ENCODE data around the gene SLCO2B1. TPM values are rescaled to one million over a fixed set of nuclear protein-coding genes. Genes with fewer than 3 reads are reported as not detected.

SLCO2B1 gene
- total and polyA plus RNA-seq, 2 of the 8 experiments (the other 6 are each of a cell fraction or from before 2014, with no cell fraction given): 0.03 TPM; not detected in 1

DNA sequence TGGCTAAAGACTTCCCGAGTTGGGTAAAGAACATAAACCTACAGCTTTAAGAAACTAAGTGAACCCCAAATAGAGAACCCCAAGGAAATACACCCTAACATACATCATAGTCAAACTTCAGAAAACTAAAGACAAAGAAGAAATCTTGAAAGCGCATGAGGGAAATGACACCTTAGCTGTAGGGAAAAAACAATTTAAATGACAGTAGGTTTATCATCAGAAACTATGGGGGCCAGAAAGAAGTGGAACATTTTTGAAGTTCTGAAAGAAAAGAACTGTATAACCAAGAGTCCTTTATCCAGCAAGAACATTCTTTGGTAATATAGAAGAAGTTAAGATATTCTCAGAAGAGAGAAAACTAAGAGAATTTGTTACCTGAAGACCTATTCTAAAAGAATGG is 38.7 kb upstream of the SLCO2B1 start:
- Histone ChIP-seq H2BK20ac (ENCODE audit: low read length) (no peak overlapping the region), H4K5ac (ENCODE audit: insufficient read length, low read depth, low read length) (no peak overlapping the region), H3K9me3 (ENCODE audit: insufficient read depth in 2 of 2, low read depth in 1 of 2, low read length in 1 of 2) (no peaks in the 10 kb centered on the region), H2BK5ac (ENCODE audit: low read depth, low read length) (no peak overlapping the region), H2BK15ac (ENCODE audit: low read length) (no peak overlapping the region), H3K4me3 (ENCODE audit: extremely low read depth in 1 of 4, insufficient read depth in 2 of 4, low read depth in 3 of 4, low read length in 4 of 4) (no peak overlapping the region), H2BK120ac (replicated peaks; ENCODE audit: low read depth, low read length) (no peak overlapping the region), H3K79me1 (ENCODE audit: low read depth, low read length) (no peaks in the 10 kb centered on the region), H4K8ac (ENCODE audit: extremely low read depth, insufficient read depth, low read length) (no peak overlapping the region), H4K20me1 (replicated peaks in 1 of 2; ENCODE audit: control insufficient read depth in 1 of 2, insufficient read depth in 2 of 2, low read length in 2 of 2) (no peaks in the 10 kb centered on the region), H2AK5ac (ENCODE audit: low read depth, low read length) (no peak overlapping the region), H3K56ac (replicated peaks; ENCODE audit: insufficient read length, low read depth, low read length) (no peak overlapping the region), H3K27ac (ENCODE audit: low read depth, low read length) (no peak overlapping the region), H3K79me2 (ENCODE audit: control insufficient read depth in 1 of 2, insufficient read depth in 2 of 2, low read length in 2 of 2) (no peaks in the 10 kb centered on the region), H3K18ac (ENCODE audit: extremely low read depth, low read length) (no peak overlapping the region), H3K4ac (replicated peaks; ENCODE audit: insufficient read length, low read depth, low read length) (no peak overlapping the region), H3K4me1 (replicated peaks in 1 of 4; ENCODE audit: control insufficient read depth in 3 of 4, insufficient read depth in 4 of 4, low read length in 3 of 4) (no peaks in the 10 kb centered on the region), H2BK12ac (ENCODE audit: low read depth, low read length) (no peak overlapping the region), H2AFZ (ENCODE audit: low read length) (no peak overlapping the region), H3K23me2 (ENCODE audit: low read depth, low read length) (no peaks in the 10 kb centered on the region), H3K9ac (replicated peaks in 1 of 4; ENCODE audit: extremely low read depth in 1 of 4, low read depth in 3 of 4, low read length in 3 of 4) (no peak overlapping the region), H3K23ac (ENCODE audit: insufficient read length) (no peak overlapping the region), H3K36me3 (ENCODE audit: control insufficient read depth in 2 of 4, insufficient read depth in 4 of 4, low read length in 3 of 4) (no peaks in the 10 kb centered on the region), H3K4me2 (ENCODE audit: insufficient read depth in 1 of 2, low read depth in 2 of 2, low read length in 2 of 2) (no peak overlapping the region), H3K27me3 (replicated peaks in 1 of 4; ENCODE audit: control insufficient read depth in 3 of 4, extremely low read depth in 1 of 4, insufficient read depth in 3 of 4, low read length in 3 of 4) (no peaks in the 10 kb centered on the region), H4K91ac (replicated peaks; ENCODE audit: insufficient read length, low read length) (no peak overlapping the region), H3K14ac (ENCODE audit: insufficient read length) (no peak overlapping the region)
- 91% methylated on average over 2 of the region's 2 CpGs; no CpG with 5 or more reads in 1 of the 2 experiments for WGBS, 2 experiments (ENCODE audit: extremely low coverage in 1 of 2, insufficient coverage in 1 of 2, insufficient read length in 1 of 2, insufficient replicate concordance in 2 of 2, low coverage in 1 of 2, low lambda C conversion rate in 2 of 2, missing lambda C conversion rate in 1 of 2)
- DNase-seq (ENCODE audit: low read depth in 1 of 2, low spot score in 2 of 2): no peak
- CTCF ChIA-PET (ENCODE audit: partially characterized antibody): no interaction called here
- no peak for FAIRE-seq
- POLR2A ChIA-PET (ENCODE audit: partially characterized antibody): interaction anchor here (0.8 kb wide), 1 partner anchor 25 kb away, joined by 4 read pairs; no protein-coding TSS in a partner anchor
- TF ChIP-seq, protein P1, sequence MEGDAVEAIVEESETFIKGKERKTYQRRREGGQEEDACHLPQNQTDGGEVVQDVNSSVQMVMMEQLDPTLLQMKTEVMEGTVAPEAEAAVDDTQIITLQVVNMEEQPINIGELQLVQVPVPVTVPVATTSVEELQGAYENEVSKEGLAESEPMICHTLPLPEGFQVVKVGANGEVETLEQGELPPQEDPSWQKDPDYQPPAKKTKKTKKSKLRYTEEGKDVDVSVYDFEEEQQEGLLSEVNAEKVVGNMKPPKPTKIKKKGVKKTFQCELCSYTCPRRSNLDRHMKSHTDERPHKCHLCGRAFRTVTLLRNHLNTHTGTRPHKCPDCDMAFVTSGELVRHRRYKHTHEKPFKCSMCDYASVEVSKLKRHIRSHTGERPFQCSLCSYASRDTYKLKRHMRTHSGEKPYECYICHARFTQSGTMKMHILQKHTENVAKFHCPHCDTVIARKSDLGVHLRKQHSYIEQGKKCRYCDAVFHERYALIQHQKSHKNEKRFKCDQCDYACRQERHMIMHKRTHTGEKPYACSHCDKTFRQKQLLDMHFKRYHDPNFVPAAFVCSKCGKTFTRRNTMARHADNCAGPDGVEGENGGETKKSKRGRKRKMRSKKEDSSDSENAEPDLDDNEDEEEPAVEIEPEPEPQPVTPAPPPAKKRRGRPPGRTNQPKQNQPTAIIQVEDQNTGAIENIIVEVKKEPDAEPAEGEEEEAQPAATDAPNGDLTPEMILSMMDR (IDR thresholded peaks at IDR 0.05; ENCODE audit: control extremely low read depth in 1 of 3, insufficient read depth in 1 of 3, low read depth in 1 of 3, low read length in 3 of 3): no peak
- TF ChIP-seq RBBP5 (IDR thresholded peaks at IDR 0.05; ENCODE audit: borderline replicate concordance, low read depth, low read length) (no peak), CBX5 (IDR thresholded peaks at IDR 0.05; ENCODE audit: low read depth, low read length) (no peak), GTF2F1 (IDR thresholded peaks at IDR 0.05; ENCODE audit: borderline replicate concordance, low read depth, low read length) (no peak), SIN3A (conservative IDR thresholded peaks at IDR 0.05 in 1 of 2, IDR thresholded peaks at IDR 0.05 in 1 of 2; ENCODE audit: low read depth in 1 of 2, low read length in 2 of 2) (no peak), KDM5A (IDR thresholded peaks at IDR 0.05; ENCODE audit: low read length) (no peak), SIX5 (IDR thresholded peaks at IDR 0.05; ENCODE audit: low read depth, low read length) (no peak), POU5F1 (IDR thresholded peaks at IDR 0.05; ENCODE audit: low read depth, low read length) (no peak), JUND (IDR thresholded peaks at IDR 0.05; ENCODE audit: low read length) (no peak), POLR2AphosphoS5 (IDR thresholded peaks at IDR 0.05; ENCODE audit: low read depth, low read length) (no peak), SUZ12 (IDR thresholded peaks at IDR 0.05; ENCODE audit: low read length) (no peak)
- TF ChIP-seq, protein P2, sequence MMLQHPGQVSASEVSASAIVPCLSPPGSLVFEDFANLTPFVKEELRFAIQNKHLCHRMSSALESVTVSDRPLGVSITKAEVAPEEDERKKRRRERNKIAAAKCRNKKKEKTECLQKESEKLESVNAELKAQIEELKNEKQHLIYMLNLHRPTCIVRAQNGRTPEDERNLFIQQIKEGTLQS (IDR thresholded peaks at IDR 0.05; ENCODE audit: insufficient read depth, low read depth, low read length): no peak

Data from H1 (cell line).